HG02798 (cell line): ENCODE results near the gene ASAP3.
A peak's percentile ranks its signal among the peaks of the same experiment; 100 is the strongest.
"Not testable (repeated sequence)": the region's sequence is repeated elsewhere in the genome, so short reads cannot be mapped to it uniquely, and the experiment has no call there.

Experiments
- ATAC-seq: cut with Tn5 transposase; IDR thresholded peaks from one replicate; pipeline ENCODE4 v1.9.1; 2021; ENCODE audit warnings: mild to moderate bottlenecking; ENCODE audit not compliant: unreplicated experiment, poor library complexity

ASAP3 gene

GRCh38 chr1:23517581-23517980, 33.6 kb upstream of the ASAP3 start:
- no peak for ATAC-seq

GRCh38 chr1:23515905-23516304, 31.9 kb upstream of the ASAP3 start:
- ATAC-seq = no peak

GRCh38 chr1:23514111-23514679, 30.2 kb upstream of the ASAP3 start:
- ATAC-seq = no peak

- no peak for ATAC-seq
Measured at GRCh38 chr1:23509896-23510295, 25.9 kb upstream of the ASAP3 start.

- ATAC-seq = no peak
Measured at GRCh38 chr1:23506376-23507107, 22.6 kb upstream of the ASAP3 start.

- ATAC-seq = no peak
Measured at GRCh38 chr1:23505851-23506250, 21.9 kb upstream of the ASAP3 start.

- not testable (repeated sequence) for ATAC-seq
Measured at GRCh38 chr1:23504156-23504555, 20.2 kb upstream of the ASAP3 start.

GRCh38 chr1:23502951-23503350, 19.0 kb upstream of the ASAP3 start:
- no peak for ATAC-seq

- no peak for ATAC-seq
Measured at GRCh38 chr1:23500466-23500865, 16.5 kb upstream of the ASAP3 start.

- ATAC-seq = no peak
Measured at GRCh38 chr1:23497777-23498439, 13.9 kb upstream of the ASAP3 start.

- no peak for ATAC-seq
Measured at GRCh38 chr1:23496490-23497181, 12.7 kb upstream of the ASAP3 start.

- ATAC-seq = not testable (repeated sequence)
Measured at GRCh38 chr1:23494836-23495235, 10.9 kb upstream of the ASAP3 start.

GRCh38 chr1:23492776-23493175, 8.8 kb upstream of the ASAP3 start:
- not testable (repeated sequence) for ATAC-seq

GRCh38 chr1:23492132-23492720, 8.2 kb upstream of the ASAP3 start:
- no peak for ATAC-seq

- ATAC-seq = no peak
Measured at GRCh38 chr1:23489842-23490241, 5.9 kb upstream of the ASAP3 start.

GRCh38 chr1:23485002-23485332, 988 bp upstream of the ASAP3 start:
- no peak for ATAC-seq

GRCh38 chr1:23484253-23485001, 448 bp upstream of the ASAP3 start:
- peak; percentile 62 for ATAC-seq

GRCh38 chr1:23481904-23482303, 2.1 kb downstream of the ASAP3 start:
- ATAC-seq = no peak

- ATAC-seq = no peak
Measured at GRCh38 chr1:23481026-23481597, 2.9 kb downstream of the ASAP3 start.
